ENCODE data around the gene LGSN. TPM values are rescaled to one million over a fixed set of nuclear protein-coding genes. Genes with fewer than 3 reads are reported as not detected.

The LGSN gene
- total RNA-seq, 1 donor from 2014 or later, result not detected

Other genes with a start within 250 kb of the LGSN start
- gene FKBP1C, start 108.5 kb downstream of the LGSN start, total RNA-seq, result not detected